HK-2 (cell line): ENCODE data around the gene TLCD4.

Experiments used
- DNase-seq: peaks from one replicate; pipeline ENCODE4 v3.0.0-alpha.2; 2018; ENCODE audit not compliant: unreplicated experiment

The TLCD4 gene

GRCh38 chr1:95095833-95096217 lies 21.3 kb upstream of the TLCD4 start:
- no peak for DNase-seq

GRCh38 chr1:95096218-95096841 lies 20.8 kb upstream of the TLCD4 start:
- DNase-seq, result no peak

- DNase-seq, result no peak
Measured at GRCh38 chr1:95097426-95097825, 19.7 kb upstream of the TLCD4 start.

GRCh38 chr1:95098196-95098595 lies 19.0 kb upstream of the TLCD4 start:
- no peak for DNase-seq

- no peak for DNase-seq
Measured at GRCh38 chr1:95108792-95109191, 8.4 kb upstream of the TLCD4 start.

GRCh38 chr1:95111014-95111413 lies 6.1 kb upstream of the TLCD4 start:
- no peak for DNase-seq

GRCh38 chr1:95113684-95114083 lies 3.5 kb upstream of the TLCD4 start:
- no peak for DNase-seq

GRCh38 chr1:95115708-95116137 lies 1.4 kb upstream of the TLCD4 start:
- no peak for DNase-seq

- DNase-seq, result peak; percentile 71
Measured at GRCh38 chr1:95116580-95117206, 462 bp upstream of the TLCD4 start.

GRCh38 chr1:95118067-95118499 lies 928 bp downstream of the TLCD4 start:
- no peak for DNase-seq

GRCh38 chr1:95118710-95119109 lies 1.6 kb downstream of the TLCD4 start:
- DNase-seq, result no peak

GRCh38 chr1:95119273-95119672 lies 2.1 kb downstream of the TLCD4 start:
- no peak for DNase-seq

GRCh38 chr1:95122151-95122697 lies 5.1 kb downstream of the TLCD4 start:
- DNase-seq, result no peak

- no peak for DNase-seq
Measured at GRCh38 chr1:95124342-95124741, 7.2 kb downstream of the TLCD4 start.

GRCh38 chr1:95126366-95126765 lies 9.2 kb downstream of the TLCD4 start:
- no peak for DNase-seq

GRCh38 chr1:95126846-95127245 lies 9.7 kb downstream of the TLCD4 start:
- no peak for DNase-seq

- no peak for DNase-seq
Measured at GRCh38 chr1:95127380-95127779, 10.2 kb downstream of the TLCD4 start.

GRCh38 chr1:95132762-95133161 lies 15.6 kb downstream of the TLCD4 start:
- no peak for DNase-seq

GRCh38 chr1:95133687-95134086 lies 16.5 kb downstream of the TLCD4 start:
- DNase-seq, result no peak

- no peak for DNase-seq
Measured at GRCh38 chr1:95138223-95138622, 21.1 kb downstream of the TLCD4 start.

- no peak for DNase-seq
Measured at GRCh38 chr1:95139039-95139438, 21.9 kb downstream of the TLCD4 start.

- DNase-seq, result no peak
Measured at GRCh38 chr1:95140791-95141190, 23.6 kb downstream of the TLCD4 start.

GRCh38 chr1:95145493-95145892 lies 28.3 kb downstream of the TLCD4 start:
- DNase-seq, result no peak

GRCh38 chr1:95146637-95147036 lies 29.5 kb downstream of the TLCD4 start:
- DNase-seq, result no peak
